Neural crest cell (in vitro differentiated cells): ENCODE data around the gene LCN10. TPM values are rescaled to one million over a fixed set of nuclear protein-coding genes. Genes with fewer than 3 reads are reported as not detected.
"Not testable (repeated sequence)": the region's sequence is repeated elsewhere in the genome, so short reads cannot be mapped to it uniquely, and the experiment has no call there.

Experiments
- DNase-seq: peaks from one replicate; pipeline ENCODE4 v3.0.0; 2021; ENCODE audit warnings: low read depth, mixed read lengths, low spot score
- H3K27ac Mint-ChIP-seq: one replicate; pipeline ENCODE4 v1.8.0; 2021; ENCODE audit warnings: mild to moderate bottlenecking, mixed read lengths; ENCODE audit not compliant: unreplicated experiment
- H3K27me3 Mint-ChIP-seq: 2 replicates; pipeline ENCODE4 v1.8.0; 2021; ENCODE audit warnings: low read depth, mild to moderate bottlenecking, mixed read lengths
- H3K36me3 Mint-ChIP-seq: 2 replicates; pipeline ENCODE4 v1.8.0; 2021; ENCODE audit warnings: low read depth, mild to moderate bottlenecking, mixed read lengths
- H3K4me1 Mint-ChIP-seq: 2 replicates; pipeline ENCODE4 v1.8.0; 2021; ENCODE audit warnings: mixed read lengths
- H3K4me3 Mint-ChIP-seq: one replicate; pipeline ENCODE4 v1.8.0; 2021; ENCODE audit warnings: mild to moderate bottlenecking, mixed read lengths
- H3K9me3 Mint-ChIP-seq: 2 replicates; pipeline ENCODE4 v1.8.0; 2021; ENCODE audit warnings: mixed read lengths
- CTCF ChIP-seq: fragments of 200-600 bp; sonication (generic); conservative IDR thresholded peaks from 2 replicates; pipeline ENCODE4 v1.5.0; 2021; ENCODE audit warnings: antibody characterized with exemption, mild to moderate bottlenecking
- total RNA-seq: library from RNA; stranded (reverse); gene quantifications from 2 replicates; pipeline ENCODE4 v1.2.1, GENCODE V29; 2021

LCN10 gene
- total RNA-seq, 1 donor from 2014 or later, result not detected

DNA sequence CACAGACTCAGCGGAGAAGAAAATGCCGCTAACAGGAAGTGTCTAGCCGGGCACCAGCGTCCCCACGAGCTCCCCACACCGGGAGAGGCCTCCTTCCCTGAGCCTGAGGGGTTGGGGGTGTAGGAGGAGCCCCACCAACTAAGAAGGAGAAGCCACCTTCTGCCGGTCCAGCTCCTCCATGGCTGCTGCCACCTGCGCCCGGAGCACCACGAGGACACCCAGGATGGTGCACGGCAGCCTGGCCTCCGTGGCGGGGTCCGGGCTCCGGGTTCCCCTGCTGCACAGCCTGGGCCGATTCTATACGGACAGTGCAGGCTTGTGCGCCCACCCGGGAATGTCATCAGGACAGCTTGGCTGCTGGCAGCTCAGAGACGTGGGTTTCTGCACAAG lies 15.0 kb upstream of the LCN10 start:
- Mint-ChIP-seq H3K4me1 (peaks cover 5% of the 10 kb centered on the region), H3K4me3 (no peak overlapping the region), H3K27me3 (no peaks in the 10 kb centered on the region), H3K9me3 (no peaks in the 10 kb centered on the region), H3K27ac (no peak overlapping the region), H3K36me3 (no peaks in the 10 kb centered on the region)
- no peak for TF ChIP-seq CTCF
- DNase-seq, result no peak

- Mint-ChIP-seq H3K36me3 (no peaks in the 10 kb centered on the region), H3K4me1 (peaks cover 5% of the 10 kb centered on the region), H3K27ac (no peak overlapping the region), H3K9me3 (peaks cover 2% of the 10 kb centered on the region), H3K27me3 (peaks cover 3% of the 10 kb centered on the region), H3K4me3 (no peak overlapping the region)
- no peak for TF ChIP-seq CTCF
- no peak for DNase-seq
Observed at GRCh38 chr9:136757328-136757727, 14.6 kb upstream of the LCN10 start.

DNA sequence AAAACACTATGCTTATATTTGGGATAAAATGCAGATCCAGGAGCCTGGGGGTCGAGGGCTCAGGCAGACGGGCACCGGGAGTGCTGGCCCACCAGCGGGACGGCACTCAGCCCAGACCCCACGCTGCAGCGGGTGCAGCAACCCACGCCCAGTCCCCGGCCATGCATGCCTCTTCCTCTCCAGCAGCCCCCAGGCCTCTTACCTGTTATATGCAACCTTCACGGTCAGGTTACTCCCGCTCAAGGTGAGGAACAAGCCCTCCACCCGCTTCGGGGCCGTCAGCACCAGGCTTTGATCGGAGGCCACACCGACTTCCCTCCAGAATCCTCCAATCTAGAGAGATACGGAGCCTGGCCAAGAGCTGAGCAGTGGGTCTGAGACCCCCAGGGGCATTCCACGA lies 14.1 kb upstream of the LCN10 start:
- H3K9me3 Mint-ChIP-seq, result peaks cover 3% of the 10 kb centered on the region
- H3K4me1 Mint-ChIP-seq, result peaks cover 5% of the 10 kb centered on the region
- DNase-seq, result no peak
- no peak overlapping the region for H3K4me3 Mint-ChIP-seq
- no peak overlapping the region for H3K27ac Mint-ChIP-seq
- H3K36me3 Mint-ChIP-seq, result no peaks in the 10 kb centered on the region
- H3K27me3 Mint-ChIP-seq, result peaks cover 6% of the 10 kb centered on the region
- TF ChIP-seq CTCF, result no peak

DNA sequence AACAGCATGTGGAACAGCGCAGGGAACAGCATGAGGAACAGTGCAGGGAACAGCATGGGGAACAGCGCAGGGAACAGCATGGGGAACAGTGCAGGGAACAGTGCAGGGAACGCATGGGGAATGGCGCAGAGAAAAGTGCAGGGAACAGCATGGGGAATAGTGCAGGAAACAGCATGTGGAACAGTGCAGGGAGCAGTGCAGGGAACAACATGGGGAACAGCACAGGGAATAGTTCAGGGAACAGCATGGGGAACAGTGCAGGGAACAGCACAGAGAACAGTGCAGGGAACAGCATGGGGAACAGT lies 13.3 kb upstream of the LCN10 start:
- H3K27ac Mint-ChIP-seq, result no peak overlapping the region
- peaks cover 11% of the 10 kb centered on the region for H3K27me3 Mint-ChIP-seq
- H3K4me1 Mint-ChIP-seq, result peaks cover 5% of the 10 kb centered on the region
- TF ChIP-seq CTCF, result no peak
- peaks cover 6% of the 10 kb centered on the region for H3K9me3 Mint-ChIP-seq
- DNase-seq, result no peak
- H3K4me3 Mint-ChIP-seq, result no peak overlapping the region
- H3K36me3 Mint-ChIP-seq, result no peaks in the 10 kb centered on the region

- H3K4me3 Mint-ChIP-seq, H3K4me1 Mint-ChIP-seq, H3K9me3 Mint-ChIP-seq, H3K36me3 Mint-ChIP-seq, H3K27ac Mint-ChIP-seq, DNase-seq: not testable (repeated sequence)
- peaks cover 13% of the 10 kb centered on the region for H3K27me3 Mint-ChIP-seq
Observed at GRCh38 chr9:136755302-136756133, 12.8 kb upstream of the LCN10 start.

- no peak for TF ChIP-seq CTCF
- Mint-ChIP-seq H3K27ac (no peak overlapping the region), H3K9me3 (peaks cover 6% of the 10 kb centered on the region), H3K4me3 (no peak overlapping the region), H3K36me3 (no peaks in the 10 kb centered on the region), H3K27me3 (peaks cover 13% of the 10 kb centered on the region), H3K4me1 (no peaks in the 10 kb centered on the region)
- no peak for DNase-seq
Observed at GRCh38 chr9:136754626-136755301, 12.0 kb upstream of the LCN10 start.
